Heart left ventricle (tissue), 13 donors: ENCODE results near the gene UGGT1.

Experiments used
- POLR2A ChIP-seq, 2 donors: fragments of 450-650 bp; IDR thresholded peaks; one replicate each; pipeline ENCODE4 v1.6.1; 2017; ENCODE audit warnings: antibody characterized with exemption in 2 of 2, mild to moderate bottlenecking in 2 of 2, moderate library complexity in 2 of 2
- TF ChIP-seq, protein P1 (sequence below), 12 donors: fragments of 200-600 bp; sonication (generic) in 4 of 12; IDR thresholded peaks; one replicate each; pipeline versions ENCODE4 v1.5.0 to v1.8.0; 2018 to 2022; ENCODE audit warnings: antibody characterized with exemption in 12 of 12, mild to moderate bottlenecking in 5 of 12
- donor health status: ischemic (EF 13 %, LVEDD 7.1; RV severe dilation, severe dysfunction).
- donor health status: DM: no; HTN: yes; CAD: no.
- donor health status: DM: no; HTN: no; CAD: no.
- donor health status: ischemic (EF 25% LVEDD 6.9; RV normal size, moderate dysfunction).
- donor health status: ischemic (EF 25% LVEDD 5.7; RV mildly dilated, moderate dysfunction).
- donor health status: ischemic (EF 35%, LVEDD 5.7; RV mildly dilated, moderate dysfunction).
- donor health status: nonischemic (EF 11% LVEDD 7.7; RV severe dilation, severe dysfunction).
- donor health status: DM: yes; HTN: yes; CAD: no.
- donor health status: PGD.
- donor health status: ischemic (EF 29% LVEDD 5.4; RV normal size, mild dysfunction).
- donor health status: nonischemic (EF 23%, LVEDD 6.1; RV moderate dilation, normal function).

DNA sequence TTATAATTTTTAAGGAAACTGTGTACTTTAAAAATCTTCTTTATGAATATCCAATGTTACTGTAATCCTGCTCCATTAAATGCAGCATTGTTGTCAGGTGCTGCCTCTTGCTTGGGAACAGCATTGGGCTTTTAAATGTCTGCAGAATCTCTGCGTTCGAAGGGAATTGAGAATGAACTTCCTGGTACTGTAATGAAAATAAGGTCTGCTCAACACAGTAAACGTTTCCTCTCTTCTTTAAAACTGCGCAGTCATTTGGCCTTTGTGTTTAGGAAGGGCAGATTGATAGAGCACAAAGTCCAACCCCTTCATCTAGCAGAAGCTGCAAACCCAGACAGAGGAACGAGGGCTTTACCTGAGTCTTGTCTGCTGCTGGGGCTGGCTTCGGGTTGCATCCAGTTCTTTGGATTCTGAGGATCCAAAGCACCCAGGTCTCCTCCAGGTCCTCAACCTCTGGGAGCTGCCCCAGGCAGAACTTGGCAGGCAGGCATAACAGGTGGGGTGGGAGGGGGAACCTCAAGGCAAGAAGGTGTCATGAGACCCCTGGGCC, 104.5 kb downstream of the UGGT1 start:
- TF ChIP-seq, protein P1, sequence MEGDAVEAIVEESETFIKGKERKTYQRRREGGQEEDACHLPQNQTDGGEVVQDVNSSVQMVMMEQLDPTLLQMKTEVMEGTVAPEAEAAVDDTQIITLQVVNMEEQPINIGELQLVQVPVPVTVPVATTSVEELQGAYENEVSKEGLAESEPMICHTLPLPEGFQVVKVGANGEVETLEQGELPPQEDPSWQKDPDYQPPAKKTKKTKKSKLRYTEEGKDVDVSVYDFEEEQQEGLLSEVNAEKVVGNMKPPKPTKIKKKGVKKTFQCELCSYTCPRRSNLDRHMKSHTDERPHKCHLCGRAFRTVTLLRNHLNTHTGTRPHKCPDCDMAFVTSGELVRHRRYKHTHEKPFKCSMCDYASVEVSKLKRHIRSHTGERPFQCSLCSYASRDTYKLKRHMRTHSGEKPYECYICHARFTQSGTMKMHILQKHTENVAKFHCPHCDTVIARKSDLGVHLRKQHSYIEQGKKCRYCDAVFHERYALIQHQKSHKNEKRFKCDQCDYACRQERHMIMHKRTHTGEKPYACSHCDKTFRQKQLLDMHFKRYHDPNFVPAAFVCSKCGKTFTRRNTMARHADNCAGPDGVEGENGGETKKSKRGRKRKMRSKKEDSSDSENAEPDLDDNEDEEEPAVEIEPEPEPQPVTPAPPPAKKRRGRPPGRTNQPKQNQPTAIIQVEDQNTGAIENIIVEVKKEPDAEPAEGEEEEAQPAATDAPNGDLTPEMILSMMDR (IDR thresholded peaks at IDR 0.05) = no peak
- TF ChIP-seq POLR2A (IDR thresholded peaks at IDR 0.05) = no peak
